ENCODE results near the gene SEC14L5. TPM values are rescaled to one million over a fixed set of nuclear protein-coding genes. Genes with fewer than 3 reads are reported as not detected.

Gene SEC14L5
- total RNA-seq (under 1 TPM; 0.52 to 0.76 TPM), polyA plus RNA-seq (ENCODE audit: insufficient read length in 6 of 6) (under 1 TPM; 0.17 to 0.58 (median 0.31) TPM)
- long read RNA-seq, donor 1: 0 reads
- long read RNA-seq, donor 2: 0 reads
- long read RNA-seq, donor 3: 0 reads
- long read RNA-seq, donor 4: 0 reads
- long read RNA-seq, donor 5: 0 reads
- long read RNA-seq, donor 6: 0 reads
- long read RNA-seq, donor 7: 0 reads
- long read RNA-seq, donor 8: 0 reads
- long read RNA-seq, donor 9: 0 reads
- long read RNA-seq, donor 10: 0 reads
- long read RNA-seq, donor 11: 0 reads
- long read RNA-seq, donor 12: 0 reads

DNA sequence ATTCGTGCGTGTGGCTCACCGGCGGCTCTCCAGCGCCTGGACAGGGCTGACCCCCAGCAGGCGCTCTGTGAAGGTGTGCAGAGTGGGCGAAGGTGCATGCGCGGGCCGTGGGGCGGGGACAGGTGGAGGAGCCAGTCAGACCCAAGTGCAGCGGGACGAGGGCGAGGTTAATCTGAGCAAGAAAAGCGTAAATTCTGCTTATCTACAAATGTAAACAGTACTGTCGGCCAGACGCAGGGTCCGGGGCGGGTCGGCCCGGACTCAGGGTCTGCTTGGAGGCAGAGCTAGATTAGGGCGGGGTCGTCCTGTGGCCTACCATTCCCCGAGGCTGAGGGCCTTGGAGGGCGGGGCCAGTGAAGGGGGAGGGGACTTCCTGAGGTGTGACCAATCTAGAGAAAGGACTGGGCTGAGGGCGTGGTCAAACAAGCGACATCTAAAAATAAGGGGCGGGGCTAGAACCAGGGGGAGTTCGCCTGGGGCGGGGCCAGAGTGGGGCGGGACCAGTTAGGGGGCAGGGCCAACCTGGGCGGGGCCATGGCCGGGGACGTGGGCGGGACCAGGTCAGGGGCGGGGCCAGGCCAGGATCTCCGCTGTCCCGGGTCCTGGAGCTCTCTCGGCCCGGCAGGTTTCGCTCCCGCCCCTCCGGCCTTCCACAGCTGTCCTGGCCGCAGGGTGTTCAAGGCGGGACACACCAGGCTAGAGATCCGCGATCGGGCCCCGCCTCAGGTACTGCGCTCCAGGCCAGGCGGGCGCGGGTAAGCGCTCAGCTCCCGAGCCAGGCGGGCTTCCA, at the start of gene SEC14L5:
SEC14L5 (plus strand) TSS at position 611 of the 790 bp plus-strand sequence. CDS start 994 bp downstream, outside the sequence.
- no peaks in the 10 kb centered on the region for H3K36me3 ChIP-seq
- DNase-seq (peak; percentile 79 to 98 (median 96)), ATAC-seq (peak; percentile 95)
- peaks cover 4 to 25% of the 10 kb centered on the region in 2 donors for H3K4me1 ChIP-seq
- peak within 1 kb of the TSS; percentile 30 to 65 for H3K27ac ChIP-seq
- peaks cover 0 to 30% of the 10 kb centered on the region in 2 donors for H3K27me3 ChIP-seq
- TF ChIP-seq, protein P1, sequence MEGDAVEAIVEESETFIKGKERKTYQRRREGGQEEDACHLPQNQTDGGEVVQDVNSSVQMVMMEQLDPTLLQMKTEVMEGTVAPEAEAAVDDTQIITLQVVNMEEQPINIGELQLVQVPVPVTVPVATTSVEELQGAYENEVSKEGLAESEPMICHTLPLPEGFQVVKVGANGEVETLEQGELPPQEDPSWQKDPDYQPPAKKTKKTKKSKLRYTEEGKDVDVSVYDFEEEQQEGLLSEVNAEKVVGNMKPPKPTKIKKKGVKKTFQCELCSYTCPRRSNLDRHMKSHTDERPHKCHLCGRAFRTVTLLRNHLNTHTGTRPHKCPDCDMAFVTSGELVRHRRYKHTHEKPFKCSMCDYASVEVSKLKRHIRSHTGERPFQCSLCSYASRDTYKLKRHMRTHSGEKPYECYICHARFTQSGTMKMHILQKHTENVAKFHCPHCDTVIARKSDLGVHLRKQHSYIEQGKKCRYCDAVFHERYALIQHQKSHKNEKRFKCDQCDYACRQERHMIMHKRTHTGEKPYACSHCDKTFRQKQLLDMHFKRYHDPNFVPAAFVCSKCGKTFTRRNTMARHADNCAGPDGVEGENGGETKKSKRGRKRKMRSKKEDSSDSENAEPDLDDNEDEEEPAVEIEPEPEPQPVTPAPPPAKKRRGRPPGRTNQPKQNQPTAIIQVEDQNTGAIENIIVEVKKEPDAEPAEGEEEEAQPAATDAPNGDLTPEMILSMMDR (IDR thresholded peaks at IDR 0.05): no peak
- H3K9me3 ChIP-seq: no peaks in the 10 kb centered on the region
- intact Hi-C loops (cut with DNase I): no loop called here
- H3K4me3 ChIP-seq: peak within 1 kb of the TSS; percentile 32 to 48

DNA sequence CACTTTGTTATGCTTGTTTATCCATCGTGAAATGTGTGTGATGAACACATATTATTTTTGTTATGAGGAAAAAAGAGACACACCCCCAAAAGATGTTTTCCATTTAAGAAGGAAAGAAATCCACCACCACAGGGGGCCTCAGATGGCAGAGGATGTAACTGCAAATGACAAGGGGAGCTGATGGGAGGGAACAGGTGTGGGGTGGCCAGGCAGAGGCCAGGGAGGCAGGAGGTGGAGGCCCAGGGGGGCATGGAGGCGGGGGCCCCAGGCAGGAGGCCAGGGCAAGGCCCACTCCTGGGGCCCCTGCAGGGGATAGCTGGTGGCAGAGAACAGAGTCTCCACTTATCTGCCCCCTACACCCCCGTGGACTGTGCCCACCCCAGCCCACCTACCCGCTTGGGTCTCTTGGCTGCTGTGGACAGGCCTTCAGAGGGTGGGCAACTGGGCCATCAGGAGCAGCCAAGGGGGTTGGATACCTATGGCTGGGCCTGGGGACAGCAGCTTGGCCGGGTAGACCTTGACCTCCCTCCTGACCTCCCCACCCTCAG, 49.2 kb upstream of the SEC14L5 start:
- H3K36me3 ChIP-seq: no peaks in the 10 kb centered on the region
- intact Hi-C loops (cut with DNase I): no loop called here
- H3K4me1 ChIP-seq: no peaks in the 10 kb centered on the region
- DNase-seq (peak in 1 of 4 donors; percentile 54), ATAC-seq (no peak)
- H3K4me3 ChIP-seq: no peak overlapping the region
- H3K27me3 ChIP-seq: no peaks in the 10 kb centered on the region
- no peaks in the 10 kb centered on the region for H3K9me3 ChIP-seq
- TF ChIP-seq, protein P1 (IDR thresholded peaks at IDR 0.05): no peak
- no peak overlapping the region for H3K27ac ChIP-seq

DNA sequence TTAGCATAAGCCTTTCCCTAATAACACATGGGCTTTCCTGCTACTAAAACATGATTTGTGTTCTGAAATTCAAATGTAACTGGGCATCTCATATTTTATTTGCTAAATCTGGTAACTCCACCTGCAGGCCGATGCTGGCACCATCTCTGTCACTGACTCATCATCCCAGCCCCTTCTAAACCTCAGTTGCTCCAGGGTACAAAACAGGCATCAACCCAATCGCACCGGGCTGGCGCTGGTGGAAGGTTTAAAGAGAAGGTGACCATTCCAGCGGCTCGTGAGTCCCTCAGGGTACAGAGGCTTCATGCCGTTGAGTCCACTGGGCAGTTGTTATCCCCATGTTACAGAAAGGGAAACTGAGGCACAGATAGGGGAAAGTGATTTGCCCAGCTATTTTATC, 48.3 kb upstream of the SEC14L5 start:
- intact Hi-C loops (cut with DNase I): no loop called here
- DNase-seq (peak in 1 of 4 donors; percentile 56), ATAC-seq (no peak)
- TF ChIP-seq, protein P1 (IDR thresholded peaks at IDR 0.05): no peak
- H3K36me3 ChIP-seq: no peaks in the 10 kb centered on the region
- H3K9me3 ChIP-seq: no peaks in the 10 kb centered on the region
- H3K27me3 ChIP-seq: no peaks in the 10 kb centered on the region
- no peaks in the 10 kb centered on the region for H3K4me1 ChIP-seq
- H3K4me3 ChIP-seq: no peak overlapping the region
- no peak overlapping the region for H3K27ac ChIP-seq

DNA sequence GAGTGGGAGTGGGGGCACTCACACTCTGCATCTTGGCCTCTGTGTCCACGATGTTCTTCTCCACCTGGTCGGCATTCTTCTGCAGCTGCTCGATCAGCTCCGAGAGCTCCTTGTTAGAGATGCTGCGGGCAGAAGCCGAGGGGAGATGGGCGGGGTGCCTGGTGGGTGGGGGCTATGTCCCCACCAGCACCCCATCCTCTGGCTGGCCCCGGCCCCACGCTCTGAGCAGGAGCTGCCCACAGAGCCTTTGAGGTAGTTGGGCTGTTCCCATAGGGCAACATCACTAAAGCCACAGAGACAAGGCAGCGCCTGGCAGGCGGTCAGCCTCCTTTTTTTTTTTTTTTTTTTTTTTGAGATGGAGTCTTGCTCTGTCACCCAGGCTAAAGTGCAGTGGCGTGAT, 47.3 kb upstream of the SEC14L5 start:
- ATAC-seq (no peak), DNase-seq (peak in 1 of 4 donors; percentile 58)
- Histone ChIP-seq H3K4me1 (no peaks in the 10 kb centered on the region), H3K27ac (no peak overlapping the region), H3K27me3 (no peaks in the 10 kb centered on the region), H3K4me3 (no peak overlapping the region), H3K36me3 (no peaks in the 10 kb centered on the region), H3K9me3 (no peaks in the 10 kb centered on the region)
- intact Hi-C loops (cut with DNase I): no loop called here
- TF ChIP-seq, protein P1 (IDR thresholded peaks at IDR 0.05): no peak

DNA sequence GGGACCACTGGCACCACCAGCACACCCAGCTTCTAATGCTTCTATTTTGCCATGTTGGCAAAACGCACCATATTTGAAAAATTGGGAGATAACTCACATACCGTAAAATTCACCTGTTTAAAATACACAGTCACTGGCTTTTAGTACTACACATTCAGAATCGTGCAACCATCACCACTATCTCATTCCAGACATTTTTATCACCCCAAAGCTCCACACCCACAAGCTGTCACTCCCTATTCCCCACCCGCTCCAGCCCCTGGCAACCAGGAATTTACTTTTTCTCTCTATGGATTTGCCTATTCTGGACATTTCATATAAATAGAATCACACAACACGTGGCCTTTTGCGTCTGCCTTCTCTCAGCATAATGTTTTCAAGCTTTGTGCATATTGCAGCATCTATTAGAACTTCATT, 46.2 kb upstream of the SEC14L5 start:
- Histone ChIP-seq H3K4me3 (no peak overlapping the region), H3K36me3 (no peaks in the 10 kb centered on the region), H3K27me3 (no peaks in the 10 kb centered on the region), H3K4me1 (no peaks in the 10 kb centered on the region), H3K9me3 (no peaks in the 10 kb centered on the region), H3K27ac (no peak overlapping the region)
- TF ChIP-seq, protein P1 (IDR thresholded peaks at IDR 0.05): no peak
- intact Hi-C loops (cut with DNase I): no loop called here
- no peak for DNase-seq
- ATAC-seq: peak; percentile 49
